ENCODE data around the gene SKAP2.

DNA sequence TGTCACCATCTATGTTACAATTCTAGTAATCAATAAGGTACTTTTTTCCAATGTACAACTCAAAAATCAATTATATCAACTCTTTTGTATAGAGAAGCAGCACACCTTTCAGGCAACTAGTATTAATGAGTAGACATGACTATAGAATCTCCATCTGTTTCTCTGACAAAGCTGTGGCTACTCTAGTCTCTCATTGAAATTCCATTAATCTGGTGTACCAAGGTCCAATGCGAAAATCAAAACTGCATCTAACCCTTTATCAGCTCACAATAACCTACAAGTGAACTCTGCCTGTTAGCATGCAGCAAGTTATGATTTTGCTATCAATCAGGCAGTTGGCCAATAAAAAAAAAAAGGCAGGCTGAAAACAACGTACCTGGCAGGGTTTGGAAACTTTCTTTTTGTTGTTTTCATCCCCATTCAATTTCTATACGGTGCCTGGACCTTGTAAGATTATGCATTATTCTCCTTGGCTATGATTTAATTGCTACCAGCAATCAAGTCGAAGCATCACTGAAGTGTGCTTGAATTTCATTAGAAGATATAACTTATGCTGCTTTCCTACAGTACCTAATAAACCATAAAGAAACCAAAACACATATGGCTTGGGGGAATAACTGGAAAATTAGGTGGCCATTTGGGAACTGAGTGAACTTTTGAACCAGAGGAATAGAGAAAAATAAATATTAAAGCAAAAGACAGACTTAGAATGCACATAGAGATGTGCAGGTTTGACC lies 23.2 kb downstream of the SKAP2 start:
- TF ChIP-seq ZBTB7A (IDR thresholded peaks at IDR 0.05; ENCODE audit: low read depth) = no peak
- no peak for TF ChIP-seq CREB1 (IDR thresholded peaks at IDR 0.05; ENCODE audit: low read depth)
- TF ChIP-seq RAD21 (IDR thresholded peaks at IDR 0.05; ENCODE audit: low read depth) = no peak
- no peak for TF ChIP-seq YY1 (IDR thresholded peaks at IDR 0.05; ENCODE audit: low read depth)
- TF ChIP-seq CEBPB (IDR thresholded peaks at IDR 0.05) = no peak
- TF ChIP-seq TAF1 (IDR thresholded peaks at IDR 0.05; ENCODE audit: low read depth) = no peak
- no peak for TF ChIP-seq FOXM1 (IDR thresholded peaks at IDR 0.05; ENCODE audit: borderline replicate concordance, low read depth)
- no peak for TF ChIP-seq TEAD4 (IDR thresholded peaks at IDR 0.05)
- TF ChIP-seq EGR1 (IDR thresholded peaks at IDR 0.05) = no peak
- TF ChIP-seq, protein P1, sequence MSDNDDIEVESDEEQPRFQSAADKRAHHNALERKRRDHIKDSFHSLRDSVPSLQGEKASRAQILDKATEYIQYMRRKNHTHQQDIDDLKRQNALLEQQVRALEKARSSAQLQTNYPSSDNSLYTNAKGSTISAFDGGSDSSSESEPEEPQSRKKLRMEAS (IDR thresholded peaks at IDR 0.05) = no peak
